GM21367 (cell line): Measurements from ENCODE around the gene PACS2.
"Not testable (repeated sequence)": the region's sequence is repeated elsewhere in the genome, so short reads cannot be mapped to it uniquely, and the experiment has no call there.

ENCODE experiments used
- ATAC-seq: cut with Tn5 transposase; IDR thresholded peaks from one replicate; pipeline ENCODE4 v1.9.1; 2021; ENCODE audit not compliant: unreplicated experiment

Gene PACS2

GRCh38 chr14:105314287-105315200, at the start of gene PACS2:
PACS2 (plus strand) TSS chr14:105314748; CDS start chr14:105314919, 171 bp downstream.
- ATAC-seq = peak; percentile 61

GRCh38 chr14:105267820-105268548, 46.6 kb upstream of the PACS2 start:
- ATAC-seq = no peak

GRCh38 chr14:105268736-105269354, 45.7 kb upstream of the PACS2 start:
- no peak for ATAC-seq

GRCh38 chr14:105269405-105269804, 45.1 kb upstream of the PACS2 start:
- no peak for ATAC-seq

- ATAC-seq = no peak
Measured at GRCh38 chr14:105271224-105271890, 43.2 kb upstream of the PACS2 start.

- ATAC-seq = no peak
Measured at GRCh38 chr14:105272623-105273022, 41.9 kb upstream of the PACS2 start.

GRCh38 chr14:105273062-105273461, 41.5 kb upstream of the PACS2 start:
- ATAC-seq = no peak

- no peak for ATAC-seq
Measured at GRCh38 chr14:105274637-105275036, 39.9 kb upstream of the PACS2 start.

GRCh38 chr14:105275267-105275946, 39.1 kb upstream of the PACS2 start:
- ATAC-seq = no peak

GRCh38 chr14:105277448-105277847, 37.1 kb upstream of the PACS2 start:
- ATAC-seq = not testable (repeated sequence)

GRCh38 chr14:105279642-105280361, 34.7 kb upstream of the PACS2 start:
- no peak for ATAC-seq

GRCh38 chr14:105280525-105280924, 34.0 kb upstream of the PACS2 start:
- no peak for ATAC-seq

- no peak for ATAC-seq
Measured at GRCh38 chr14:105281371-105282097, 33.0 kb upstream of the PACS2 start.

GRCh38 chr14:105282098-105282725, 32.3 kb upstream of the PACS2 start:
- no peak for ATAC-seq

- no peak for ATAC-seq
Measured at GRCh38 chr14:105283028-105283427, 31.5 kb upstream of the PACS2 start.

GRCh38 chr14:105283899-105284298, 30.6 kb upstream of the PACS2 start:
- no peak for ATAC-seq

- no peak for ATAC-seq
Measured at GRCh38 chr14:105285174-105285573, 29.4 kb upstream of the PACS2 start.

- no peak for ATAC-seq
Measured at GRCh38 chr14:105286759-105287144, 27.8 kb upstream of the PACS2 start.
